ENCODE results near the gene DNLZ. TPM values are rescaled to one million over a fixed set of nuclear protein-coding genes. Genes with fewer than 3 reads are reported as not detected.

The DNLZ gene
- polyA plus RNA-seq, 1 of the 3 experiments (the other 2 are of a cell fraction): 40.6 TPM

- Histone ChIP-seq H3K27me3 (ENCODE audit: insufficient read depth) (no peaks in the 10 kb centered on the region), H4K20me1 (ENCODE audit: insufficient read depth) (no peaks in the 10 kb centered on the region), H3K4me1 (ENCODE audit: control insufficient read depth in 1 of 2, insufficient read depth in 2 of 2, low read depth in 1 of 2, low read length in 1 of 2) (no peaks in the 10 kb centered on the region), H3K79me2 (ENCODE audit: insufficient read depth) (peaks cover 20% of the 10 kb centered on the region; the same call in 1 of the 2 replicates), H3K27ac (ENCODE audit: low read depth in 2 of 2, low read length in 1 of 2) (no peak overlapping the region), H3K9me3 (no peaks in the 10 kb centered on the region), H2AFZ (ENCODE audit: low read depth) (no peak overlapping the region), H3K4me3 (ENCODE audit: low read depth in 2 of 2, low read length in 1 of 2) (no peak overlapping the region), H3F3A (replicated peaks; ENCODE audit: insufficient read depth) (peaks cover 5% of the 10 kb centered on the region), H3K9me2 (no peaks in the 10 kb centered on the region), H3K4me2 (no peak overlapping the region), H3K9ac (no peak overlapping the region), H3K36me3 (replicated peaks in 1 of 2; ENCODE audit: control insufficient read depth in 1 of 2, insufficient read depth in 2 of 2, low read length in 1 of 2) (peaks cover 32 to 81% of the 10 kb centered on the region in 2 experiments)
- ChIA-PET CTCF (interaction anchor here (0.6 to 3.1 kb wide), 9 partner anchors 12 to 239 kb away, joined by 3 to 11 read pairs (median 3); partner anchors contain the start of gene DNLZ), POLR2A (interaction anchor here (0.9 to 1.2 kb wide), 3 partner anchors 11 to 19 kb away, joined by 3 read pairs; partner anchors contain the start of gene CARD9)
- no peak for TF ChIP-seq TEAD4 (IDR thresholded peaks at IDR 0.05; ENCODE audit: borderline replicate concordance, insufficient read depth)
- no peak for TF ChIP-seq ELF1 (IDR thresholded peaks at IDR 0.05)
- TF ChIP-seq RXRA (IDR thresholded peaks at IDR 0.05; ENCODE audit: borderline replicate concordance, low read depth): no peak
- TF ChIP-seq, protein P1, sequence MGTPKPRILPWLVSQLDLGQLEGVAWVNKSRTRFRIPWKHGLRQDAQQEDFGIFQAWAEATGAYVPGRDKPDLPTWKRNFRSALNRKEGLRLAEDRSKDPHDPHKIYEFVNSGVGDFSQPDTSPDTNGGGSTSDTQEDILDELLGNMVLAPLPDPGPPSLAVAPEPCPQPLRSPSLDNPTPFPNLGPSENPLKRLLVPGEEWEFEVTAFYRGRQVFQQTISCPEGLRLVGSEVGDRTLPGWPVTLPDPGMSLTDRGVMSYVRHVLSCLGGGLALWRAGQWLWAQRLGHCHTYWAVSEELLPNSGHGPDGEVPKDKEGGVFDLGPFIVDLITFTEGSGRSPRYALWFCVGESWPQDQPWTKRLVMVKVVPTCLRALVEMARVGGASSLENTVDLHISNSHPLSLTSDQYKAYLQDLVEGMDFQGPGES (IDR thresholded peaks at IDR 0.05; ENCODE audit: low read depth, low read length): no peak
- TF ChIP-seq MAX (IDR thresholded peaks at IDR 0.05; ENCODE audit: low read depth): no peak
- TF ChIP-seq FOSL2 (IDR thresholded peaks at IDR 0.05; ENCODE audit: borderline replicate concordance, low read depth): no peak
- TF ChIP-seq RFX5 (IDR thresholded peaks at IDR 0.05; ENCODE audit: low read length): no peak
- no peak for TF ChIP-seq JUND (IDR thresholded peaks at IDR 0.05)
- TF ChIP-seq MEF2A (IDR thresholded peaks at IDR 0.05; ENCODE audit: borderline replicate concordance, low read depth): no peak
- WGBS (ENCODE audit: low lambda C conversion rate): 92% methylated on average over 13 of the region's 21 CpGs
- no peak for DNase-seq
Measured at GRCh38 chr9:136392538-136393449, 29.2 kb upstream of the DNLZ start.

- H3K4me2 ChIP-seq: no peak overlapping the region
- H4K20me1 ChIP-seq (ENCODE audit: insufficient read depth): no peaks in the 10 kb centered on the region
- WGBS (ENCODE audit: low lambda C conversion rate): 95% methylated on average over 24 of the region's 28 CpGs
- peaks cover 36 to 83% of the 10 kb centered on the region in 2 experiments for H3K36me3 ChIP-seq (replicated peaks in 1 of 2; ENCODE audit: control insufficient read depth in 1 of 2, insufficient read depth in 2 of 2, low read length in 1 of 2)
- no peak overlapping the region for H2AFZ ChIP-seq (ENCODE audit: low read depth)
- ChIA-PET POLR2A (interaction anchor here (1.2 kb wide), 1 partner anchor 18 kb away, joined by 3 read pairs; no protein-coding TSS in a partner anchor), CTCF (interaction anchor here (0.8 to 3.1 kb wide), 10 partner anchors 9 to 240 kb away, joined by 3 to 11 read pairs (median 4); partner anchors contain the start of genes DNLZ and SNAPC4)
- no peak overlapping the region for H3K4me3 ChIP-seq (ENCODE audit: low read depth in 2 of 2, low read length in 1 of 2)
- H3K27ac ChIP-seq (ENCODE audit: low read depth in 2 of 2, low read length in 1 of 2): no peak overlapping the region
- H3K79me2 ChIP-seq (ENCODE audit: insufficient read depth): peaks cover 15% of the 10 kb centered on the region; the same call in 1 of the 2 replicates
- H3K9me3 ChIP-seq: no peaks in the 10 kb centered on the region
- no peak overlapping the region for H3K9ac ChIP-seq
- peaks cover 5% of the 10 kb centered on the region for H3F3A ChIP-seq (replicated peaks; ENCODE audit: insufficient read depth)
- DNase-seq: no peak
- H3K9me2 ChIP-seq: no peaks in the 10 kb centered on the region
- H3K4me1 ChIP-seq (ENCODE audit: control insufficient read depth in 1 of 2, insufficient read depth in 2 of 2, low read depth in 1 of 2, low read length in 1 of 2): no peaks in the 10 kb centered on the region
- H3K27me3 ChIP-seq (ENCODE audit: insufficient read depth): no peaks in the 10 kb centered on the region
- TF ChIP-seq POLR2AphosphoS5 (IDR thresholded peaks at IDR 0.05; ENCODE audit: low read depth, low read length) (no peak), RAD21 (IDR thresholded peaks at IDR 0.05; ENCODE audit: low read length) (no peak), MAX (IDR thresholded peaks at IDR 0.05; ENCODE audit: low read depth) (no peak), GABPA (IDR thresholded peaks at IDR 0.05; ENCODE audit: low read depth) (no peak), MEF2A (IDR thresholded peaks at IDR 0.05; ENCODE audit: borderline replicate concordance, low read depth) (no peak), GATA2 (CRISPR knock-in tag; IDR thresholded peaks at IDR 0.05) (no peak), EZH2phosphoT487 (IDR thresholded peaks at IDR 0.05; ENCODE audit: borderline replicate concordance, low read depth) (no peak), JUND (IDR thresholded peaks at IDR 0.05) (no peak), TAF1 (IDR thresholded peaks at IDR 0.05; ENCODE audit: borderline replicate concordance, low read depth, low read length) (no peak)
- TF ChIP-seq, protein P2, sequence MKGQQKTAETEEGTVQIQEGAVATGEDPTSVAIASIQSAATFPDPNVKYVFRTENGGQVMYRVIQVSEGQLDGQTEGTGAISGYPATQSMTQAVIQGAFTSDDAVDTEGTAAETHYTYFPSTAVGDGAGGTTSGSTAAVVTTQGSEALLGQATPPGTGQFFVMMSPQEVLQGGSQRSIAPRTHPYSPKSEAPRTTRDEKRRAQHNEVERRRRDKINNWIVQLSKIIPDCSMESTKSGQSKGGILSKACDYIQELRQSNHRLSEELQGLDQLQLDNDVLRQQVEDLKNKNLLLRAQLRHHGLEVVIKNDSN (IDR thresholded peaks at IDR 0.05; ENCODE audit: borderline replicate concordance, low read depth): no peak
- TF ChIP-seq, protein P1 (IDR thresholded peaks at IDR 0.05; ENCODE audit: low read depth, low read length): no peak
Measured at GRCh38 chr9:136391737-136392537, 28.4 kb upstream of the DNLZ start.

Measured in SK-N-SH (cell line).